Aorta (tissue), 5 donors: ENCODE measurements around the gene AQP1. TPM values are rescaled to one million over a fixed set of nuclear protein-coding genes. Genes with fewer than 3 reads are reported as not detected.
A peak's percentile ranks its signal among the peaks of the same experiment; 100 is the strongest.

Experiments
- ATAC-seq: fragments of 200-7000 bp; cut with Tn5 transposase; one replicate; pipeline ENCODE4 v1.9.1; 2022; ENCODE audit warnings: moderate library complexity; ENCODE audit not compliant: low FRiP score
- DNase-seq, 2 donors: peaks; one replicate each; pipeline ENCODE4 v3.0.0-alpha.2; 2020
- H3K27ac ChIP-seq, 2 donors: one replicate each; pipeline ENCODE4 v1.5.1; 2013; ENCODE audit warnings: low read length in 2 of 2, mild to moderate bottlenecking in 2 of 2, moderate library complexity in 2 of 2, control low read depth in 1 of 2, inconsistent platforms in 1 of 2, low read depth in 1 of 2
- H3K27me3 ChIP-seq, 2 donors: one replicate each; pipeline ENCODE4 v1.6.1; 2013; ENCODE audit warnings: control low read depth in 1 of 2, low read length in 1 of 2, mild to moderate bottlenecking in 1 of 2, moderate library complexity in 1 of 2; ENCODE audit not compliant: insufficient read depth in 2 of 2, control insufficient read depth in 1 of 2
- H3K36me3 ChIP-seq, 2 donors: one replicate each; pipeline ENCODE4 v1.6.1; 2013; ENCODE audit warnings: control low read depth in 1 of 2, low read length in 1 of 2, mild to moderate bottlenecking in 1 of 2; ENCODE audit not compliant: insufficient read depth in 2 of 2, control insufficient read depth in 1 of 2
- H3K4me1 ChIP-seq, 2 donors: one replicate each; pipeline ENCODE4 v1.6.1; 2013; ENCODE audit warnings: low read length in 2 of 2, control low read depth in 1 of 2, mild to moderate bottlenecking in 1 of 2, moderate library complexity in 1 of 2; ENCODE audit not compliant: insufficient read depth in 2 of 2, control insufficient read depth in 1 of 2
- H3K4me3 ChIP-seq, 2 donors: one replicate each; pipeline ENCODE4 v1.5.1; 2013; ENCODE audit warnings: low read length in 2 of 2, control low read depth in 1 of 2, mild to moderate bottlenecking in 1 of 2
- H3K9me3 ChIP-seq: one replicate; pipeline ENCODE4 v1.6.1; 2013; ENCODE audit warnings: mild to moderate bottlenecking, low read length; ENCODE audit not compliant: control insufficient read depth
- WGBS, 2 donors: extraction: QIAGEN DNeasy Blood & Tissue Kit; methylation state at CpG; one replicate each; pipeline ENCODE4 v1.1.7; 2013; 5-methylcytosine and 5-hydroxymethylcytosine counted together
- intact Hi-C, 2 donors: fragments of 100-400 bp; cut with DNase I; formaldehyde crosslinking; loops; one replicate each; pipeline versions ENCODE4 v1.14.2 to v1.15.0; 2022
- polyA plus RNA-seq, 2 donors: library from polyadenylated mRNA; stranded (reverse); fragments of 200-250 nt; gene quantifications; one replicate each; pipeline ENCODE4 v1.2.3, GENCODE V29; 2013
- total RNA-seq, 2 donors: library from RNA; stranded (reverse); fragmentation: NEBNext Ultra II Directional; extraction: Animal tissue kit (Norgen Biotek cat#: 25700); gene quantifications; one replicate each; pipeline ENCODE4 v1.2.1, GENCODE V29; 2021
- donor health status: healthy with polysubstance abuse.
- donor health status: Bipolar disorder and iron deficiency.
- donor health status: DM: no; HTN: no; CAD: no.
- donor health status: DM: no; HTN: no; CAD: no.
- donor health status: DM: yes; HTN: yes; CAD: no.

Gene AQP1
- total and polyA plus RNA-seq, 4 donors: 370 to 1,062 (median 821) TPM

- H3K36me3 ChIP-seq: no peaks in the 10 kb centered on the region
- H3K4me1 ChIP-seq: peaks cover 0 to 4% of the 10 kb centered on the region in 2 donors
- DNase-seq (no peak), ATAC-seq (peak; percentile 64)
- no peak overlapping the region for H3K4me3 ChIP-seq
- H3K27me3 ChIP-seq: no peaks in the 10 kb centered on the region
- intact Hi-C loops: loop anchor here in 1 of 2 donors (5.0 kb wide), 1 partner anchor 81 kb away; no protein-coding TSS in a partner anchor
- H3K9me3 ChIP-seq: no peaks in the 10 kb centered on the region
- WGBS, 2 donors: 7 to 12% methylated on average over 6 of the region's 6 CpGs
- H3K27ac ChIP-seq: peak overlapping the region in 1 of 2 donors; percentile 6
Measured at GRCh38 chr7:30893357-30893756, 18.3 kb upstream of the AQP1 start.

- intact Hi-C loops: loop anchor here in 1 of 2 donors (5.0 kb wide), 1 partner anchor 82 kb away; no protein-coding TSS in a partner anchor
- ATAC-seq: no peak
- Histone ChIP-seq H3K4me3 (no peak overlapping the region), H3K27ac (peak overlapping the region; percentile 6 to 65), H3K36me3 (no peaks in the 10 kb centered on the region), H3K4me1 (peaks cover 0 to 4% of the 10 kb centered on the region in 2 donors), H3K27me3 (no peaks in the 10 kb centered on the region), H3K9me3 (no peaks in the 10 kb centered on the region)
- WGBS, 2 donors: 22 to 50% methylated on average over 1 of the region's 1 CpG
- DNase-seq: no peak
Measured at GRCh38 chr7:30894009-30894408, 17.6 kb upstream of the AQP1 start.

- DNase-seq: no peak
- Histone ChIP-seq H3K9me3 (no peaks in the 10 kb centered on the region), H3K27me3 (no peaks in the 10 kb centered on the region), H3K4me3 (no peak overlapping the region), H3K4me1 (peaks cover 0 to 4% of the 10 kb centered on the region in 2 donors), H3K27ac (no peak overlapping the region), H3K36me3 (no peaks in the 10 kb centered on the region)
- WGBS, 2 donors: 84 to 88% methylated on average over 14 of the region's 14 CpGs
- no peak for ATAC-seq
- intact Hi-C loops: loop anchor here in 1 of 2 donors (5.0 kb wide), 1 partner anchor 83 kb away; no protein-coding TSS in a partner anchor
Measured at GRCh38 chr7:30894866-30895605, 16.6 kb upstream of the AQP1 start.

GRCh38 chr7:30896036-30896435 is 15.6 kb upstream of the AQP1 start:
- Histone ChIP-seq H3K4me1 (peaks cover 0 to 4% of the 10 kb centered on the region in 2 donors), H3K36me3 (no peaks in the 10 kb centered on the region), H3K27me3 (no peaks in the 10 kb centered on the region), H3K4me3 (no peak overlapping the region), H3K9me3 (no peaks in the 10 kb centered on the region), H3K27ac (no peak overlapping the region)
- ATAC-seq: no peak
- DNase-seq: no peak
- intact Hi-C loops: no loop called here
- WGBS, 2 donors: 88 to 91% methylated on average over 9 of the region's 9 CpGs

GRCh38 chr7:30896783-30897637 is 14.6 kb upstream of the AQP1 start:
- ATAC-seq (no peak), DNase-seq (no peak)
- Histone ChIP-seq H3K4me3 (no peak overlapping the region), H3K36me3 (no peaks in the 10 kb centered on the region), H3K27me3 (no peaks in the 10 kb centered on the region), H3K27ac (no peak overlapping the region), H3K4me1 (peaks cover 0 to 4% of the 10 kb centered on the region in 2 donors), H3K9me3 (no peaks in the 10 kb centered on the region)
- intact Hi-C loops: no loop called here
- 49 to 58% methylated on average over 13 of the region's 13 CpGs for WGBS, 2 donors

- H3K27ac ChIP-seq: no peak overlapping the region
- intact Hi-C loops: no loop called here
- no peak for ATAC-seq
Measured at GRCh38 chr7:30897770-30898169, 13.9 kb upstream of the AQP1 start.

GRCh38 chr7:30898411-30898810 is 13.2 kb upstream of the AQP1 start:
- WGBS, 2 donors: 77 to 90% methylated on average over 12 of the region's 12 CpGs
- no peaks in the 10 kb centered on the region for H3K9me3 ChIP-seq
- intact Hi-C loops: no loop called here
- DNase-seq: no peak
- no peak overlapping the region for H3K27ac ChIP-seq
- no peaks in the 10 kb centered on the region for H3K27me3 ChIP-seq
- no peak for ATAC-seq
- no peaks in the 10 kb centered on the region for H3K36me3 ChIP-seq
- H3K4me3 ChIP-seq: no peak overlapping the region
- H3K4me1 ChIP-seq: peaks cover 0 to 4% of the 10 kb centered on the region in 2 donors

More at GRCh38 chr7:30897770-30898169, 13.9 kb upstream of the AQP1 start:
- H3K36me3 ChIP-seq: no peaks in the 10 kb centered on the region
- H3K27me3 ChIP-seq: no peaks in the 10 kb centered on the region
- no peak overlapping the region for H3K4me3 ChIP-seq
- peaks cover 0 to 4% of the 10 kb centered on the region in 2 donors for H3K4me1 ChIP-seq
- no peak for DNase-seq
- H3K9me3 ChIP-seq: no peaks in the 10 kb centered on the region
- WGBS, 2 donors: 96 to 98% methylated on average over 2 of the region's 2 CpGs

GRCh38 chr7:30899066-30899465 is 12.6 kb upstream of the AQP1 start:
- peaks cover 0 to 4% of the 10 kb centered on the region in 2 donors for H3K4me1 ChIP-seq
- 97% methylated on average over 7 of the region's 7 CpGs for WGBS, 2 donors
- ATAC-seq: no peak

More at GRCh38 chr7:30899066-30899465, 12.6 kb upstream of the AQP1 start:
- no peaks in the 10 kb centered on the region for H3K36me3 ChIP-seq
- no peak overlapping the region for H3K27ac ChIP-seq
- no peaks in the 10 kb centered on the region for H3K27me3 ChIP-seq
- no peak overlapping the region for H3K4me3 ChIP-seq
- DNase-seq: no peak
- H3K9me3 ChIP-seq: no peaks in the 10 kb centered on the region
- intact Hi-C loops: no loop called here
